ENCODE measurements around the gene DENND4C. TPM values are rescaled to one million over a fixed set of nuclear protein-coding genes. Genes with fewer than 3 reads are reported as not detected.
A peak's percentile ranks its signal among the peaks of the same experiment; 100 is the strongest.
"Not testable (repeated sequence)": the region's sequence is repeated elsewhere in the genome, so short reads cannot be mapped to it uniquely, and the experiment has no call there.

DENND4C gene
- total and polyA plus RNA-seq, 4 donors, result 25.7 to 90.2 (median 45.1) TPM

- WGBS (ENCODE audit: insufficient coverage), result 94% methylated on average over 2 of the region's 2 CpGs
- not testable (repeated sequence) for H3K27me3 ChIP-seq (ENCODE audit: control insufficient read depth, insufficient read depth, low read length); H3K4me1 ChIP-seq (ENCODE audit: control insufficient read depth, insufficient read depth, low read length); DNase-seq (ENCODE audit: low read depth in 4 of 6, low spot score in 6 of 6); H3K4me3 ChIP-seq (ENCODE audit: low read depth, low read length); H3K36me3 ChIP-seq (ENCODE audit: control insufficient read depth, insufficient read depth, low read length); H3K9me3 ChIP-seq (ENCODE audit: control insufficient read depth, insufficient read depth, low read length); H3K27ac ChIP-seq (ENCODE audit: low read depth, low read length)
Observed at GRCh38 chr9:19193358-19193973, 37.0 kb upstream of the DENND4C start.

- no CpG with 5 or more reads among the region's 1 CpG for WGBS (ENCODE audit: insufficient coverage)
Observed at GRCh38 chr9:19198406-19198805, 32.1 kb upstream of the DENND4C start.

GRCh38 chr9:19199012-19199411, 31.5 kb upstream of the DENND4C start:
- H3K4me3 ChIP-seq (ENCODE audit: low read depth, low read length), result no peak overlapping the region

More at GRCh38 chr9:19198406-19198805, 32.1 kb upstream of the DENND4C start:
- Histone ChIP-seq H3K4me1 (ENCODE audit: control insufficient read depth, insufficient read depth, low read length) (no peaks in the 10 kb centered on the region), H3K27ac (ENCODE audit: low read depth, low read length) (no peak overlapping the region), H3K36me3 (ENCODE audit: control insufficient read depth, insufficient read depth, low read length) (no peaks in the 10 kb centered on the region), H3K9me3 (ENCODE audit: control insufficient read depth, insufficient read depth, low read length) (no peaks in the 10 kb centered on the region), H3K27me3 (ENCODE audit: control insufficient read depth, insufficient read depth, low read length) (no peaks in the 10 kb centered on the region), H3K4me3 (ENCODE audit: low read depth, low read length) (no peak overlapping the region)
- no peak for DNase-seq (ENCODE audit: low read depth in 4 of 6, low spot score in 6 of 6)

GRCh38 chr9:19200229-19200628, 30.3 kb upstream of the DENND4C start:
- Histone ChIP-seq H3K27ac (ENCODE audit: low read depth, low read length) (no peak overlapping the region), H3K9me3 (ENCODE audit: control insufficient read depth, insufficient read depth, low read length) (no peaks in the 10 kb centered on the region), H3K27me3 (ENCODE audit: control insufficient read depth, insufficient read depth, low read length) (no peaks in the 10 kb centered on the region), H3K4me3 (ENCODE audit: low read depth, low read length) (no peak overlapping the region), H3K36me3 (ENCODE audit: control insufficient read depth, insufficient read depth, low read length) (no peaks in the 10 kb centered on the region), H3K4me1 (ENCODE audit: control insufficient read depth, insufficient read depth, low read length) (no peaks in the 10 kb centered on the region)
- 96% methylated on average over 4 of the region's 8 CpGs for WGBS (ENCODE audit: insufficient coverage)
- DNase-seq (ENCODE audit: low read depth in 4 of 6, low spot score in 6 of 6), result peak in 1 of 6 donors; percentile 66

More at GRCh38 chr9:19199012-19199411, 31.5 kb upstream of the DENND4C start:
- no CpG with 5 or more reads among the region's 2 CpGs for WGBS (ENCODE audit: insufficient coverage)
- no peaks in the 10 kb centered on the region for H3K4me1 ChIP-seq (ENCODE audit: control insufficient read depth, insufficient read depth, low read length)
- no peak overlapping the region for H3K27ac ChIP-seq (ENCODE audit: low read depth, low read length)
- no peaks in the 10 kb centered on the region for H3K9me3 ChIP-seq (ENCODE audit: control insufficient read depth, insufficient read depth, low read length)
- DNase-seq (ENCODE audit: low read depth in 4 of 6, low spot score in 6 of 6), result no peak
- H3K36me3 ChIP-seq (ENCODE audit: control insufficient read depth, insufficient read depth, low read length), result no peaks in the 10 kb centered on the region
- H3K27me3 ChIP-seq (ENCODE audit: control insufficient read depth, insufficient read depth, low read length), result no peaks in the 10 kb centered on the region

GRCh38 chr9:19201899-19202891, 28.3 kb upstream of the DENND4C start:
- Histone ChIP-seq H3K36me3 (ENCODE audit: control insufficient read depth, insufficient read depth, low read length) (no peaks in the 10 kb centered on the region), H3K27ac (ENCODE audit: low read depth, low read length) (no peak overlapping the region), H3K4me3 (ENCODE audit: low read depth, low read length) (no peak overlapping the region), H3K4me1 (ENCODE audit: control insufficient read depth, insufficient read depth, low read length) (no peaks in the 10 kb centered on the region), H3K27me3 (ENCODE audit: control insufficient read depth, insufficient read depth, low read length) (no peaks in the 10 kb centered on the region), H3K9me3 (ENCODE audit: control insufficient read depth, insufficient read depth, low read length) (no peaks in the 10 kb centered on the region)
- WGBS (ENCODE audit: insufficient coverage), result 63% methylated on average over 8 of the region's 13 CpGs
- DNase-seq (ENCODE audit: low read depth in 4 of 6, low spot score in 6 of 6), result no peak

- DNase-seq (ENCODE audit: low read depth in 4 of 6, low spot score in 6 of 6), result no peak
Observed at GRCh38 chr9:19203058-19203457, 27.4 kb upstream of the DENND4C start.

GRCh38 chr9:19208653-19209052, 21.8 kb upstream of the DENND4C start:
- WGBS (ENCODE audit: insufficient coverage), result 100% methylated on average over 1 of the region's 1 CpG
- no peak for DNase-seq (ENCODE audit: low read depth in 4 of 6, low spot score in 6 of 6)
- Histone ChIP-seq H3K9me3 (ENCODE audit: control insufficient read depth, insufficient read depth, low read length) (no peaks in the 10 kb centered on the region), H3K27me3 (ENCODE audit: control insufficient read depth, insufficient read depth, low read length) (no peaks in the 10 kb centered on the region), H3K4me3 (ENCODE audit: low read depth, low read length) (no peak overlapping the region), H3K36me3 (ENCODE audit: control insufficient read depth, insufficient read depth, low read length) (no peaks in the 10 kb centered on the region), H3K4me1 (ENCODE audit: control insufficient read depth, insufficient read depth, low read length) (no peaks in the 10 kb centered on the region), H3K27ac (ENCODE audit: low read depth, low read length) (no peak overlapping the region)

More at GRCh38 chr9:19203058-19203457, 27.4 kb upstream of the DENND4C start:
- Histone ChIP-seq H3K4me3 (ENCODE audit: low read depth, low read length) (no peak overlapping the region), H3K27ac (ENCODE audit: low read depth, low read length) (no peak overlapping the region), H3K36me3 (ENCODE audit: control insufficient read depth, insufficient read depth, low read length) (no peaks in the 10 kb centered on the region), H3K9me3 (ENCODE audit: control insufficient read depth, insufficient read depth, low read length) (no peaks in the 10 kb centered on the region), H3K27me3 (ENCODE audit: control insufficient read depth, insufficient read depth, low read length) (no peaks in the 10 kb centered on the region), H3K4me1 (ENCODE audit: control insufficient read depth, insufficient read depth, low read length) (no peaks in the 10 kb centered on the region)
- no CpG with 5 or more reads among the region's 5 CpGs for WGBS (ENCODE audit: insufficient coverage)

GRCh38 chr9:19209188-19209587, 21.3 kb upstream of the DENND4C start:
- no peaks in the 10 kb centered on the region for H3K4me1 ChIP-seq (ENCODE audit: control insufficient read depth, insufficient read depth, low read length)
- WGBS (ENCODE audit: insufficient coverage), result 100% methylated on average over 1 of the region's 4 CpGs

GRCh38 chr9:19213823-19214222, 16.7 kb upstream of the DENND4C start:
- DNase-seq (ENCODE audit: low read depth in 4 of 6, low spot score in 6 of 6), result no peak
- Histone ChIP-seq H3K9me3 (ENCODE audit: control insufficient read depth, insufficient read depth, low read length) (no peaks in the 10 kb centered on the region), H3K27ac (ENCODE audit: low read depth, low read length) (no peak overlapping the region), H3K27me3 (ENCODE audit: control insufficient read depth, insufficient read depth, low read length) (no peaks in the 10 kb centered on the region), H3K36me3 (ENCODE audit: control insufficient read depth, insufficient read depth, low read length) (no peaks in the 10 kb centered on the region), H3K4me3 (ENCODE audit: low read depth, low read length) (no peak overlapping the region), H3K4me1 (ENCODE audit: control insufficient read depth, insufficient read depth, low read length) (no peaks in the 10 kb centered on the region)
- no CpG with 5 or more reads among the region's 3 CpGs for WGBS (ENCODE audit: insufficient coverage)

More at GRCh38 chr9:19209188-19209587, 21.3 kb upstream of the DENND4C start:
- Histone ChIP-seq H3K9me3 (ENCODE audit: control insufficient read depth, insufficient read depth, low read length) (no peaks in the 10 kb centered on the region), H3K27me3 (ENCODE audit: control insufficient read depth, insufficient read depth, low read length) (no peaks in the 10 kb centered on the region), H3K4me3 (ENCODE audit: low read depth, low read length) (no peak overlapping the region), H3K27ac (ENCODE audit: low read depth, low read length) (no peak overlapping the region), H3K36me3 (ENCODE audit: control insufficient read depth, insufficient read depth, low read length) (no peaks in the 10 kb centered on the region)
- no peak for DNase-seq (ENCODE audit: low read depth in 4 of 6, low spot score in 6 of 6)
